Frontal cortex (tissue), 4 donors: ENCODE results near the gene DMRTC1B. TPM values are rescaled to one million over a fixed set of nuclear protein-coding genes. Genes with fewer than 3 reads are reported as not detected.
"Not testable (repeated sequence)": the region's sequence is repeated elsewhere in the genome, so short reads cannot be mapped to it uniquely, and the experiment has no call there.

Experiments
- DNase-seq, 2 donors: peaks; one replicate each; pipeline ENCODE4 v3.0.0; 2012; ENCODE audit warnings: low spot score in 2 of 2
- FAIRE-seq: peaks from 2 replicates; lab custom pipeline; 2012; peaks lifted over from hg19 to GRCh38; lab: Jason Lieb, UNC
- total RNA-seq: library from RNA; depleted of rRNA; stranded (reverse); fragments of >200 nt; gene quantifications from one replicate; pipeline ENCODE4 v1.2.3, GENCODE V29; 2014
- donor health status: control.
- donor health status: control.
- donor health status: control.

Gene DMRTC1B
- total RNA-seq, result 0.41 TPM

- FAIRE-seq, DNase-seq: not testable (repeated sequence)
Observed at GRCh38 chrX:72776653-72777466, at the start of gene DMRTC1B. DMRTC1B (plus strand) TSS chrX:72776890; CDS start chrX:72845136, 68,246 bp downstream.

- DNase-seq, result no peak
- no peak for FAIRE-seq
Observed at GRCh38 chrX:72727846-72728245, 48.8 kb upstream of the DMRTC1B start.

GRCh38 chrX:72733636-72734035 is 43.1 kb upstream of the DMRTC1B start:
- DNase-seq, FAIRE-seq: not testable (repeated sequence)

- FAIRE-seq, result no peak
- no peak for DNase-seq
Observed at GRCh38 chrX:72735561-72735960, 41.1 kb upstream of the DMRTC1B start.

- not testable (repeated sequence) for DNase-seq, FAIRE-seq
Observed at GRCh38 chrX:72745546-72745945, 31.1 kb upstream of the DMRTC1B start.

- not testable (repeated sequence) for DNase-seq, FAIRE-seq
Observed at GRCh38 chrX:72748545-72748944, 28.1 kb upstream of the DMRTC1B start.

GRCh38 chrX:72760454-72760853 is 16.2 kb upstream of the DMRTC1B start:
- DNase-seq, FAIRE-seq: not testable (repeated sequence)

GRCh38 chrX:72777467-72777790 is 739 bp downstream of the DMRTC1B start:
- DNase-seq, FAIRE-seq: not testable (repeated sequence)

GRCh38 chrX:72778146-72778545 is 1.5 kb downstream of the DMRTC1B start:
- not testable (repeated sequence) for DNase-seq, FAIRE-seq

- DNase-seq, FAIRE-seq: not testable (repeated sequence)
Observed at GRCh38 chrX:72782560-72782959, 5.9 kb downstream of the DMRTC1B start, which contains the start of gene FAM236B. FAM236B (minus strand) TSS chrX:72782660; CDS start chrX:72782560, 100 bp downstream.

GRCh38 chrX:72783365-72783936 is 6.8 kb downstream of the DMRTC1B start:
- FAIRE-seq, DNase-seq: not testable (repeated sequence)

GRCh38 chrX:72783964-72784363 is 7.3 kb downstream of the DMRTC1B start:
- FAIRE-seq, DNase-seq: not testable (repeated sequence)

- not testable (repeated sequence) for FAIRE-seq, DNase-seq
Observed at GRCh38 chrX:72788142-72788541, 11.5 kb downstream of the DMRTC1B start.

- not testable (repeated sequence) for FAIRE-seq
Observed at GRCh38 chrX:72790390-72790789, 13.7 kb downstream of the DMRTC1B start.

GRCh38 chrX:72808110-72808509 is 31.4 kb downstream of the DMRTC1B start, which contains the start of gene FAM236D:
FAM236D (minus strand) TSS chrX:72808210; CDS start chrX:72808110, 100 bp downstream.
- not testable (repeated sequence) for FAIRE-seq, DNase-seq

More at GRCh38 chrX:72790390-72790789, 13.7 kb downstream of the DMRTC1B start:
- not testable (repeated sequence) for DNase-seq

- not testable (repeated sequence) for DNase-seq, FAIRE-seq
Observed at GRCh38 chrX:72830701-72831100, 54.0 kb downstream of the DMRTC1B start.

GRCh38 chrX:72837532-72837931 is 60.8 kb downstream of the DMRTC1B start:
- not testable (repeated sequence) for DNase-seq
- FAIRE-seq, result peak; percentile 71

GRCh38 chrX:72882898-72883297 is 106.2 kb downstream of the DMRTC1B start:
- DNase-seq, result not testable (repeated sequence)
- peak; percentile 52 for FAIRE-seq

- FAIRE-seq, result not testable (repeated sequence)
Observed at GRCh38 chrX:72889740-72890139, 113.0 kb downstream of the DMRTC1B start.

More at GRCh38 chrX:72889740-72890139, 113.0 kb downstream of the DMRTC1B start:
- not testable (repeated sequence) for DNase-seq
